Lower leg skin (tissue), 3 donors: ENCODE results near the gene CAMKK2.

Experiments
- POLR2A ChIP-seq, 2 donors: fragments of 450-650 bp; IDR thresholded peaks; one replicate each; pipeline ENCODE4 v1.6.1; 2016 to 2017; ENCODE audit warnings: antibody characterized with exemption in 2 of 2, mild to moderate bottlenecking in 1 of 2, moderate library complexity in 1 of 2
- TF ChIP-seq, protein P1 (sequence below), 3 donors: fragments of 450-650 bp; IDR thresholded peaks; one replicate each; pipeline ENCODE4 v1.5.1; 2016; ENCODE audit warnings: antibody characterized with exemption in 3 of 3, mild to moderate bottlenecking in 3 of 3, moderate library complexity in 2 of 3

DNA sequence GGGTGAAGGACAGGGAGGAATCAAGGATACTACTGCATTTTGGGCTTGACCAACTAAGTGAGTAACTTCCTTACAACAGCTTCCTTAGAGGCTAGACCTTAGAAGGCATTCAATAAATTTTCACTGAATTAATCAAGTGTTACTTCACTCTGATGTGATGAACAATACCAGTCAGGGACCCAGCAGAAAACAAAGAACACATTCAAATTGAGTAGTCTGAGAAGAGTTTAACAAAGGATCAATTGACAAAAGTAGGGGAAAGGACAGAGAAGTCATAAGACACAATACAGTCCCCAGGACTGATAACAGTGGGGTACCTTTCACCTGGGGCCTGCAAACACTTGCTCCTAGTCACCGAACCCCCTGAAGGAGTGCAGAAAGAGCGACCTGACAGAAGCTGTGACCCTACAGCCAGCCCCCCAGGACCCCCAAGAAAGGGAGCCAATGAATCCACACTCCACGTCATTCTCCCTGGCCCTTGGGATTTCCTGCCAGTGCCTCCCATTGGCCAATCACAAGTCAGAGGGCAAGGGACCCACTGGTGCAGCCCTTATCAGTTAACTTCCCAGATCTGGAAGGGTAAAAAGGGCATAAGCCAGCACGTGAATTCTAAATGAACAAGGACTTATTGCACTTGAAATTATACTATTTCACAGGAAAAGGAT lies 48.8 kb upstream of the CAMKK2 start:
- TF ChIP-seq POLR2A (IDR thresholded peaks at IDR 0.05): no peak
- TF ChIP-seq, protein P1, sequence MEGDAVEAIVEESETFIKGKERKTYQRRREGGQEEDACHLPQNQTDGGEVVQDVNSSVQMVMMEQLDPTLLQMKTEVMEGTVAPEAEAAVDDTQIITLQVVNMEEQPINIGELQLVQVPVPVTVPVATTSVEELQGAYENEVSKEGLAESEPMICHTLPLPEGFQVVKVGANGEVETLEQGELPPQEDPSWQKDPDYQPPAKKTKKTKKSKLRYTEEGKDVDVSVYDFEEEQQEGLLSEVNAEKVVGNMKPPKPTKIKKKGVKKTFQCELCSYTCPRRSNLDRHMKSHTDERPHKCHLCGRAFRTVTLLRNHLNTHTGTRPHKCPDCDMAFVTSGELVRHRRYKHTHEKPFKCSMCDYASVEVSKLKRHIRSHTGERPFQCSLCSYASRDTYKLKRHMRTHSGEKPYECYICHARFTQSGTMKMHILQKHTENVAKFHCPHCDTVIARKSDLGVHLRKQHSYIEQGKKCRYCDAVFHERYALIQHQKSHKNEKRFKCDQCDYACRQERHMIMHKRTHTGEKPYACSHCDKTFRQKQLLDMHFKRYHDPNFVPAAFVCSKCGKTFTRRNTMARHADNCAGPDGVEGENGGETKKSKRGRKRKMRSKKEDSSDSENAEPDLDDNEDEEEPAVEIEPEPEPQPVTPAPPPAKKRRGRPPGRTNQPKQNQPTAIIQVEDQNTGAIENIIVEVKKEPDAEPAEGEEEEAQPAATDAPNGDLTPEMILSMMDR (IDR thresholded peaks at IDR 0.05): no peak
